ENCODE data around the gene RCN2. TPM values are rescaled to one million over a fixed set of nuclear protein-coding genes. Genes with fewer than 3 reads are reported as not detected.

RCN2 gene, protein sequence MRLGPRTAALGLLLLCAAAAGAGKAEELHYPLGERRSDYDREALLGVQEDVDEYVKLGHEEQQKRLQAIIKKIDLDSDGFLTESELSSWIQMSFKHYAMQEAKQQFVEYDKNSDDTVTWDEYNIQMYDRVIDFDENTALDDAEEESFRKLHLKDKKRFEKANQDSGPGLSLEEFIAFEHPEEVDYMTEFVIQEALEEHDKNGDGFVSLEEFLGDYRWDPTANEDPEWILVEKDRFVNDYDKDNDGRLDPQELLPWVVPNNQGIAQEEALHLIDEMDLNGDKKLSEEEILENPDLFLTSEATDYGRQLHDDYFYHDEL
- 26.6 and 41.3 TPM in 2 replicates for total RNA-seq (ENCODE audit: low replicate concordance)

DNA sequence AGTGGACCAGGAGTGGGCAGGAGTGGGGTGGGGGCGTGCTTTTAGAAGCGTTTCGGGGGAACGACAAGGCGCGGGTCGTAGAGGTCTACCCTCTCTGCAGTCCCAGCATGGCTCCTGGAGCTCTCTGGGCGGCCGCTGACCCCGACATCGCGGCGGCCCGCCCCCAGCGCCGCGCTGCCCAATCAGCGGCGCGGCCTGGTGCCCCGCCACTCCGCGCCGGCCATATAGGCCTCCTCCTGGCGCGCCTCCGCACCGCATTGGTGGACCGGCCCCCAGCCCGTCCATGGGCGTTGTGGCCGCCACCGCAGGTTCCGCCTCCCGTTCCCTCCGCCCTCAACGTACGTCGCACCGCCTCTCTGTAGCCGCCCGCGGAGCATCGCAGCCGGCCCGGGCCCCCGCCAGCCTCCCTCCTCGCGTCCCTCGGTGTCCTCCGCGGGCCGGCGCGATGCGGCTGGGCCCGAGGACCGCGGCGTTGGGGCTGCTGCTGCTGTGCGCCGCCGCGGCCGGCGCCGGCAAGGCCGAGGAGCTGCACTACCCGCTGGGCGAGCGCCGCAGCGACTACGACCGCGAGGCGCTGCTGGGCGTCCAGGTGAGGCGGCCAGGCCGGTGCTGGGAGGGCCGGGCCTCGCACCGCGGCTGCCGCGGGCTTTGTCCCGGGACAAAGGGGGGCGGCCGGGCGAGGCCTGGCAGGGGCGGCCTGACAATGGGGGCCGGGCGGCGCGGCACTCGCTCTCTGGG is at the start of gene RCN2:
Gene RCN2, plus strand, starts transcription at position 353 of the 738 bp plus-strand sequence. Its CDS starts 93 bp downstream, at position 446.

DNA sequence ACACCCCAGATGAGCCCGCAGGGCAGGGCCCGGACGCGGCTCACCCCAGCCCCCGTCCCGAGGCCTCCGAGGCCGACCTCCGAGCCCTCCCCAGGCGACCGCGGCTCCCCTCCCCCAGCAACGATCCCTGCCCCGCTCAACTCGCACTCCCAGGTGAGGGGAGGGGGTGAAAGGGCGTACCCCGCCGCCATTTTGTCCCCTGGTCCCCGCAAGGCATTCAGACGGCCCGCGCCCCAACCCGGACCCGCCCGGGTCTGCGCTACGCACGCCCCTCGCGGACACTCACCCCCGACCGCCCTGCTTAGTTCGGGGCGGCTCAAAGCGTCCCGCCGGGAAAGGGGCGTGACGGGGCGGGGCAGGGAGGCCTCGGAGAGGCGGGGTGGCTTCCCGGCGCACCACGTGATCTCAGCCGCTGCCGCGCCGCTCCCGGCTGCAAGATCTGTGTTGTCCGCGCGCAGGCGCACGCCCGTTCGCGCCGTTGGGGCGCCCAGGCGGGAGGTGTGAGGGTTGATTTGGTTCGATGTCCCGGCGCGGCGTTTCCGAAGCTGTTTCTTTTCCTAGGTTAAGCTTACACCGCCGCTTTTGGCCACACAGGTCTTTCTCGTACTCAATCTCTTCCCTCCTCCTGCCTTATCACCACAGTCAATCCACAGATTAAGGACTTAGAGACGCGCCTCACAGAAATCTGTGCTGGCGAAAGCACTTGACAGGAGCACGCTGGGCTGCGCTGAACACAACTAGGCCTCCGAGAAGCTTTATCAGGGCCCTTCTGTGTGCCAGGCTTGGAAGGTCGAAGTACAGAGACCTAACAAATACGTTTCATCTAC is 26.3 kb upstream of the RCN2 start, which contains the start of gene SCAPER:
Gene SCAPER, minus strand, starts transcription at position 328 of the 827 bp plus-strand sequence. CDS start 21,523 bp downstream, outside the sequence.

DNA sequence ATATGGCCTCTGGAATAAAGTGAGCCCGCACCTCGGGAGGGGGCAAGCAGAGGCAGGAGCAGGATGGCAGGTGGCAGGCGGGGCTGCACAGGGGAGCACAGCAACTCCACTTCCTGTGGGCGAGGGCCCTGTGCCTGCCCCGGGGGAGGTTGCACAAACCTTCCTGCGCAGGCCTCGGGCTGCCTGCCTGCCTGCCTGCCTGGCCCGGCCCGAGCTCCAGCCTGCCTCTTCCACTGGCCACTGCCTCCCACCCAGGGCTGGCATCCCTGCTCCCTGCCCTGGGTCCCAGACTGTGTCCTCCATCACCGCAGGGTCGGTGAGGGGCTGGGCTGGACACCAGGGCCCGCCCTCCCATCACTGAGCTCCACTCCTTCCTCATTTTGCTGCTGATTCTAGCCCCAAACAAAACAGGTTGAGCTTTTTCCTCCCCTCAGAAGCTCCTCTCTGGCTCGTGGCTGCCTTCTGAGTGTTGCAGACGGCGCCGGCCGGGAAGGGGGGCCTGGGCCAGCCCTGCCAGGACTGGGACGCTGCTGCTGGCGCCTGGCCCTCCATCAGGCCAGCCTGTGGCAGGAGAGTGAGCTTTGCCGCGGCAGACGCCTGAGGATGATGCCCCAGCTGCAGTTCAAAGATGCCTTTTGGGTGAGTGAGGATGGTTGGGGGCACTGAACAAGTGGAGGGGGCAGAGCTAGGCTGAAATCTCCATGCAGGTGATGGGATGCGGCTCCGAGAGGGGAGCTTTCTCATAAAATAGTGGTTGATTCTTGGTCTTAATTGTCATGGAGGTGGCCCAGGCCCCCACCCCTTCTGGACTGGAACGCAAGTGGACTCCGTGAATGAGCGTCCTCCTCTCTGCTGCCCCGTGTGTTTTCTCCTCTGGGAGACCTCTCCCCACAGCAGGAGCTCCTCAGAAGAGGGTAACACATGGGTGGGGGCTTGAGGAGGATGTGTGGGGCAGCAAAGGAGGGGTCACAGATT is 63.7 kb downstream of the RCN2 start, which contains the start of gene PSTPIP1:
Gene PSTPIP1, plus strand, starts transcription at position 156 of the 975 bp plus-strand sequence. Its CDS starts 448 bp downstream, at position 604.

Other genes starting within 250 kb of the RCN2 start
- 4.4 and 12.3 TPM in 2 replicates for gene SCAPER, start 26.4 kb upstream of the RCN2 start, total RNA-seq (ENCODE audit: low replicate concordance)
- 0.82 and 1.4 TPM in 2 replicates for gene PSTPIP1, start 63.4 kb downstream of the RCN2 start, total RNA-seq (ENCODE audit: low replicate concordance)
- gene TSPAN3, start 139.4 kb downstream of the RCN2 start, total RNA-seq (ENCODE audit: low replicate concordance): 166 and 289 TPM in 2 replicates

Data from smooth muscle cell of the coronary artery (primary cell).